ENCODE data around the gene CNBD2. TPM values are rescaled to one million over a fixed set of nuclear protein-coding genes. Genes with fewer than 3 reads are reported as not detected.
A peak's percentile ranks its signal among the peaks of the same experiment; 100 is the strongest.
"Not testable (repeated sequence)": the region's sequence is repeated elsewhere in the genome, so short reads cannot be mapped to it uniquely, and the experiment has no call there.

Gene CNBD2
- total RNA-seq, 1 donor from 2014 or later, result 3.5 TPM

DNA sequence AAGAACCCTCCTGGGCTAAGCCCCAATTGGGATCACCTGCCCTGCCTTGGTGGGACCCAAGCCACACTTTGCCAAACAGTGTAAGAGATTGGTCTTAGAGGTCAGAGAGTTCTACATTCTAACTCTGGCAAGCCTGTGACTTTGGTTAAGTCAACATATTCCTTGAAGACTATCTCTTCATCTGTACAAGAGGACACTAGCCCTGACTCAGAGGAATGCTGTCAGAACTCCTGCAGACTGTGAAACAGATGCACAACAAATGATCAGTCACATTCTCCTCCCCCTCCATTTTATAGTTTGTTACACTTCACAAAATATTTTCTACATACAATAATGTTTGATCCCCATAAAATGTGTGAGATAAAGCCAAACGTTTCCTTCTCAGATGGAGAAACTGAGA lies 94.4 kb downstream of the CNBD2 start:
- H3K4me3 Mint-ChIP-seq, result no peak overlapping the region
- no peaks in the 10 kb centered on the region for H3K27me3 Mint-ChIP-seq (ENCODE audit: low read depth)
- no peaks in the 10 kb centered on the region for H3K4me1 Mint-ChIP-seq

DNA sequence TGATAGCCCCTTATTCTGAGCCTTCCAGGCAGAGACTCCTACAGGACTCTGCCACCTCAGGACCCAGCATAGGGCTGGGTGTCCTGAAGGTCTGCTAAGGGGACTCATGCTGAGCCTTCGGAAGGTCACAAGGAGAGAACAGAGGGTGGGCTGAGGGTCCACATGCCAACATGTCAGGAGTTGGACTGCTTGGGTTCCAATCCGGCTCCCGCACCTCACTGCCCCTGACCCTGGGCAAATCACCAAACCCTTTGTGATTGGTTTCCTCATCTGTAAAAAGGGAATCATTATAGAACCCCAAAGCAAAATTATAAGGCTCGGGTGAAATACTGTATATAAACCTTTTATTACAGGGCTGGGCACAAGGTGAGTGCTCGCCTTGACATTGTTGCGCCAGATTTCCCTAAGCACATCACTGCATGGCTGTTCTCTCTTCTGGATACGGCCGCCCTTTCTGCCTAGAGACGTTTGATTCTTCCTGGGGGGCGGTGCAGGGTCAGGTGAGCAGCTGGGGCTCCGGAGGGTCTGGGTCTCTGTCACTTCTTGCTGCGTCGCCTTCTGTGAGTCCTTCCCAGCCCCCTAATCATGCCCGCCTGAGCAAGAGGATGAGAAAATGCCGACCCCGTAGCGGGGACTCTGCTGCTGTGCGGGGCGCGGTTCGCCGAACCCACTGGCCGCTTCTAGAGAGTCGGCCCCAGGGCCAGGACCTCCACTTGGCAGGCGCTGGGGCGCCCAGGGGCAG lies 95.7 kb downstream of the CNBD2 start:
- Mint-ChIP-seq H3K4me3 (peak overlapping the region; percentile 84), H3K9me3 (no peaks in the 10 kb centered on the region), H3K4me1 (no peaks in the 10 kb centered on the region), H3K36me3 (no peaks in the 10 kb centered on the region), H3K27me3 (ENCODE audit: low read depth) (no peaks in the 10 kb centered on the region), H3K27ac (peak overlapping the region; percentile 50)
- DNase-seq (ENCODE audit: low spot score in 2 of 2, unreplicated experiment in 2 of 2), result no peak
- no peak for TF ChIP-seq CTCF (IDR thresholded peaks at IDR 0.05; ENCODE audit: unreplicated experiment)

More for the DNA sequence above, 94.4 kb downstream of the CNBD2 start:
- TF ChIP-seq CTCF (IDR thresholded peaks at IDR 0.05; ENCODE audit: unreplicated experiment), result no peak
- no peaks in the 10 kb centered on the region for H3K36me3 Mint-ChIP-seq
- no peak overlapping the region for H3K27ac Mint-ChIP-seq
- H3K9me3 Mint-ChIP-seq, result no peaks in the 10 kb centered on the region
- DNase-seq (ENCODE audit: low spot score in 2 of 2, unreplicated experiment in 2 of 2), result no peak

- TF ChIP-seq CTCF (IDR thresholded peaks at IDR 0.05; ENCODE audit: unreplicated experiment), result no peak
- no peak overlapping the region for H3K27ac Mint-ChIP-seq
Measured at GRCh38 chr20:36064658-36065426, 96.5 kb downstream of the CNBD2 start.

DNA sequence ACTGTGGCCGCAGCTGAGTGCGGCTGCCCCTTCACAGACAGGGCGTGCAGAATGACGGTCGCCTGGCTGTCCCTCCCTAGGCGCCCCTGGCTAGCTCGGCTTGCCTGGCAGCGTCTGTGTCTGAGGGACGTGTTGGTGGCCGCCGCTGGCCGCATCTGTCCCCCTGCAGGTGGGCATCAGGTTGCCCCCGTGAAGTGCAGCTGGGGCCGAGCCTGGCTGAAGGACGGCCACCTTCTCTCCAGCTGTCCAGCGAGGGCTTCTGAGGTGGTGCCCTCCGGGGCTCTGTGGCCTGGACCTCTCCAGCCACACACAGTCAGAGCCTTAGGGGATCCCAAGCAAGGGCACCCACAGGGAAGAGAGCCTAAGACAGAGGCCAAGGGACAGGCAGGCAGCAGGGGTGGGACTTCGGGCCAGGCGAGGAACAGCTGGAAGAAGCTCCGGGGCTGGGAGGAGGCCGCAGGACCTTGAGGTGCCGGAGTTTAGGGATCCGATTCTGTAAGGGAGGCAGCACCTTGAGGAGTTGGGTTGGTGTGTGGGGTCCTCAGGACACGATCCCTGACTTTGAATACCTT lies 97.1 kb downstream of the CNBD2 start:
- H3K4me1 Mint-ChIP-seq, result peaks cover 3% of the 10 kb centered on the region
- no peaks in the 10 kb centered on the region for H3K27me3 Mint-ChIP-seq (ENCODE audit: low read depth)
- no peaks in the 10 kb centered on the region for H3K36me3 Mint-ChIP-seq
- peak overlapping the region; percentile 84 for H3K4me3 Mint-ChIP-seq
- TF ChIP-seq CTCF (IDR thresholded peaks at IDR 0.05; ENCODE audit: unreplicated experiment), result no peak
- no peak for DNase-seq (ENCODE audit: low spot score in 2 of 2, unreplicated experiment in 2 of 2)
- no peak overlapping the region for H3K27ac Mint-ChIP-seq
- H3K9me3 Mint-ChIP-seq, result no peaks in the 10 kb centered on the region

More at GRCh38 chr20:36064658-36065426, 96.5 kb downstream of the CNBD2 start:
- H3K4me1 Mint-ChIP-seq, result no peaks in the 10 kb centered on the region
- no peaks in the 10 kb centered on the region for H3K27me3 Mint-ChIP-seq (ENCODE audit: low read depth)
- peak; percentile 88 to 99 for DNase-seq (ENCODE audit: low spot score in 2 of 2, unreplicated experiment in 2 of 2)
- H3K9me3 Mint-ChIP-seq, result no peaks in the 10 kb centered on the region
- H3K4me3 Mint-ChIP-seq, result peak overlapping the region; percentile 84
- no peaks in the 10 kb centered on the region for H3K36me3 Mint-ChIP-seq

- Mint-ChIP-seq H3K9me3 (no peaks in the 10 kb centered on the region), H3K4me1 (peaks cover 6% of the 10 kb centered on the region), H3K27ac (no peak overlapping the region), H3K4me3 (no peak overlapping the region), H3K27me3 (ENCODE audit: low read depth) (no peaks in the 10 kb centered on the region), H3K36me3 (no peaks in the 10 kb centered on the region)
- DNase-seq (ENCODE audit: low spot score in 2 of 2, unreplicated experiment in 2 of 2), result no peak
- TF ChIP-seq CTCF (IDR thresholded peaks at IDR 0.05; ENCODE audit: unreplicated experiment), result no peak
Measured at GRCh38 chr20:36066777-36067176, 98.4 kb downstream of the CNBD2 start.

GRCh38 chr20:36068526-36068925 lies 100.1 kb downstream of the CNBD2 start:
- H3K27ac Mint-ChIP-seq; H3K27me3 Mint-ChIP-seq (ENCODE audit: low read depth); DNase-seq (ENCODE audit: low spot score in 2 of 2, unreplicated experiment in 2 of 2); H3K9me3 Mint-ChIP-seq; H3K36me3 Mint-ChIP-seq; H3K4me1 Mint-ChIP-seq; H3K4me3 Mint-ChIP-seq: not testable (repeated sequence)
